Measurements from ENCODE around the gene ICE1.

ICE1 gene

DNA sequence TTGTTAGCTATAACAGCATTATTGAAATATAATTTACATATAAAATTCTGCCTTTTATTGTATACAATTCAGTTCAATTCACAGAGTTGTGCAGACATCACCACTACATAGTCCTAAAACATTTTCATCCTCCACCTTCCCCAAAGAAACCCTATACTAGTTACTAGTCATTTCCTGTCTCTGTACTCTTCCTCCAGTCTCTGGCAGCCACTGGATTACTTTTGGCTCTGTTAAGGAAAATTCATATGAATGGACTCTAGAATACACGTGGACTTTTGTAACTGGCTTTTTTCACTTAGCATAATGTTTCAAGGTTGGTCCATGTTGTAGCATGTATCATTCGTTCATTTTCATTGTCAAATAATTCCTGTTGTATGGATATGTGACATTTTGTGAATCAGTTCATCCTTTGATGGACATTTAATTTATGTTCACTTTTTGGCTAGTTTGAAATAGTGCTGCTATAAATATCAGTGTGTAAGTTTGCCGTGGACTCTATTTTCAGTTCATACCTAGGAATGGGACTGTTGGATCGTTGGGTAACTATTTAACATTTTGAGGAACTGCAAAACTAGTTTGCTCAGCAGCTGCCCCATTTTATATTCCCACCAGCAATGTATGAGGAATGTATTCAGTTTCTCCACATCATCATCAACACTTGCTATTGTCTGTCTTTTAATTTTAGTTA, 9.7 kb downstream of the ICE1 start:
- Histone ChIP-seq H3K4me1 (ENCODE audit: low read length) (peaks cover 5% of the 10 kb centered on the region; the same call in 1 of the 2 replicates), H3K9me3 (replicated peaks; ENCODE audit: insufficient read depth, low read length) (no peaks in the 10 kb centered on the region), H3K4me2 (ENCODE audit: low read depth, low read length) (no peak overlapping the region), H3F3A (ENCODE audit: insufficient read depth, low read length) (no peaks in the 10 kb centered on the region), H2AFZ (ENCODE audit: low read length) (no peak overlapping the region), H3K79me2 (ENCODE audit: low read length) (peaks cover 90% of the 10 kb centered on the region), H3K36me3 (replicated peaks; ENCODE audit: insufficient read depth, low read length) (no peaks in the 10 kb centered on the region), H3K27ac (ENCODE audit: low read length) (no peak overlapping the region), H4K20me1 (ENCODE audit: insufficient read depth, low read length) (no peaks in the 10 kb centered on the region), H3K9me2 (replicated peaks; ENCODE audit: insufficient read depth, low read length) (no peaks in the 10 kb centered on the region), H3K9ac (ENCODE audit: low read length) (no peak overlapping the region), H3K27me3 (replicated peaks; ENCODE audit: insufficient read depth, low read length) (no peaks in the 10 kb centered on the region), H3K4me3 (ENCODE audit: low read length) (no peak overlapping the region)
- no peak for DNase-seq
- TF ChIP-seq EZH2 (optimal IDR thresholded peaks at IDR 0.05; ENCODE audit: low read depth, low read length), result no peak
- TF ChIP-seq EZH2phosphoT487 (IDR thresholded peaks at IDR 0.05; ENCODE audit: low read length), result no peak
- TF ChIP-seq CTCF (IDR thresholded peaks at IDR 0.05; ENCODE audit: low read length), result no peak

DNA sequence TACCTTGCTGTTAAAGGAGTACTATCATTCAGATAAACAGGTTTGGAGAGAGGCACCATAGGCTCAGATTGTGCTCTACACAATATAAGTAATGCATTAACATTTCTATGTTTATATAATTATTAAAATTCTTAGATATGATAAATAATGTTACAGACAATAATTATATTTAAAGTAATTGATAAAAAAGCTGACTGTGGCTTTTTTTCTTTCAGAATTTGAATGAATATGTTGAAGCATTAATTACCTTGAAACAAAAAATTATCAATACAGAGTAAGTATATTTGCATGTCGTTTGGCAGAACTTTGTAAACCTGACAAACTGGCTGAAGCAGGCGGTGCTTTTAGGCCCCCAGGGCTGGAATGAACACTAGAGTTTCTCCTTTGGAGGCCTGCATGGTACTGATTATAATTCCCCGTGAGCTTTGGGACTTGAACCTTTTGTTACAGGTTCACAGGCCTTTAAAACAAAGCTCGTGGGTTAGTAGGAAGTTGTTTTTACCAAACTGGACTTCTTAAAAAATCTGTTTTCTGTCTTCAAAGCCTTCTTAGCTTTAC, 13.8 kb downstream of the ICE1 start:
- Histone ChIP-seq H3K4me2 (ENCODE audit: low read depth, low read length) (peak overlapping the region; percentile 72), H4K20me1 (ENCODE audit: insufficient read depth, low read length) (no peaks in the 10 kb centered on the region), H3K79me2 (ENCODE audit: low read length) (peaks cover 62% of the 10 kb centered on the region), H3K36me3 (replicated peaks; ENCODE audit: insufficient read depth, low read length) (no peaks in the 10 kb centered on the region; the same call in 1 of the 2 replicates), H2AFZ (ENCODE audit: low read length) (no peak overlapping the region), H3K27ac (ENCODE audit: low read length) (peak overlapping the region; percentile 52; the same call in 1 of the 2 replicates), H3K4me1 (ENCODE audit: low read length) (peaks cover 10% of the 10 kb centered on the region), H3K9me2 (replicated peaks; ENCODE audit: insufficient read depth, low read length) (no peaks in the 10 kb centered on the region), H3F3A (ENCODE audit: insufficient read depth, low read length) (no peaks in the 10 kb centered on the region), H3K9me3 (replicated peaks; ENCODE audit: insufficient read depth, low read length) (no peaks in the 10 kb centered on the region), H3K9ac (ENCODE audit: low read length) (no peak overlapping the region), H3K27me3 (replicated peaks; ENCODE audit: insufficient read depth, low read length) (no peaks in the 10 kb centered on the region), H3K4me3 (ENCODE audit: low read length) (no peak overlapping the region)
- DNase-seq, result no peak
- TF ChIP-seq CTCF (IDR thresholded peaks at IDR 0.05; ENCODE audit: low read length), result no peak
- no peak for TF ChIP-seq EZH2 (optimal IDR thresholded peaks at IDR 0.05; ENCODE audit: low read depth, low read length)
- no peak for TF ChIP-seq EZH2phosphoT487 (IDR thresholded peaks at IDR 0.05; ENCODE audit: low read length)

DNA sequence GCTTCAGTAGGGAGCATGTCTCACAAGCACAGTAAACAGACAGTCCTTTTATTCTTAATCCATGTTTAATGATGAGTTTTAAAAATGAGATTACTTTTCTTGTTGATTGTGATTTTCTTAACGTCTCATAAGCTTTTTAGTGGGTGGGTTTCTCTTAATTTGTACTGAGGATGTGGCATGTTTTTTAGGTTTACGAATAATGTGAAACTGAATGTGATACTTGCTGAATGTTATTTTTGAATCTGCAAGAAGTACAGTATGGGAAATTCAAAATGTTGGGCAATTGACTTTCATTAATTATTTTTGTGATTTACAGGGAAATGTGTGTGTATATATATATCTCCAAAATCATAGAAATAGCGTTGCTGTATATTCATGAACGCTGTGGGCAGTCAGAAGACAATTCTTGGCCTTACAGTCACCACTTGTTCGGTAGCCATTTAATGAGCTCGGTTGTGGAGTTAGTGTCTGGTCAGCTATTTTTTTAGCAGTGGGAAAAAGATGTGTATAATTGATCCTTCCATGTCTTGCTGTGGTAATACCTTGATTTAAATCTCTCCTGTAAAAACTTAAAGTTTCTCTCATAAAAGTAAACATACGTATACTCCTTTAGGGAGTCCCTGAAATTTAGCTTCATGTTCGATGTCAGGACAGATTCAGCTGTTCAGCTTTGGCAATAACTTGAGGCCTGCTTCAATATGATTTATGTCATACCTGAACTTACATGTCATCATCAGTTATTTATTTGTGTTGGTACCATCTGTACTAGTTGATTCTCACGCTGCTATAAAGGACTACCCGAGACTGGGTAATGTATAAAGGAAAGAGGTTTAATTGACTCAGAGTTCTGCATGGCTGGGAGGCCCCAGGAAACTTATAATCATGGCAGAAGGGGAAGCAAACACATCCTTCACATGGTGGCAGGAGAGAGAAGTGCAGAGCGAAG, 15.0 kb downstream of the ICE1 start:
- peak; percentile 43 for DNase-seq
- Histone ChIP-seq H3K27ac (ENCODE audit: low read length) (peak overlapping the region; percentile 52; the same call in 1 of the 2 replicates), H3K36me3 (replicated peaks; ENCODE audit: insufficient read depth, low read length) (no peaks in the 10 kb centered on the region; the same call in 1 of the 2 replicates), H4K20me1 (ENCODE audit: insufficient read depth, low read length) (no peaks in the 10 kb centered on the region), H3K9me3 (replicated peaks; ENCODE audit: insufficient read depth, low read length) (no peaks in the 10 kb centered on the region), H3K9me2 (replicated peaks; ENCODE audit: insufficient read depth, low read length) (no peaks in the 10 kb centered on the region), H2AFZ (ENCODE audit: low read length) (no peak overlapping the region), H3K4me2 (ENCODE audit: low read depth, low read length) (peak overlapping the region; percentile 72), H3K9ac (ENCODE audit: low read length) (peak overlapping the region; percentile 31; the same call in 1 of the 2 replicates), H3F3A (ENCODE audit: insufficient read depth, low read length) (no peaks in the 10 kb centered on the region), H3K4me1 (ENCODE audit: low read length) (peaks cover 10% of the 10 kb centered on the region), H3K27me3 (replicated peaks; ENCODE audit: insufficient read depth, low read length) (no peaks in the 10 kb centered on the region), H3K4me3 (ENCODE audit: low read length) (peak overlapping the region; percentile 42), H3K79me2 (ENCODE audit: low read length) (peaks cover 49% of the 10 kb centered on the region)
- TF ChIP-seq CTCF (IDR thresholded peaks at IDR 0.05; ENCODE audit: low read length) (no peak), EZH2phosphoT487 (IDR thresholded peaks at IDR 0.05; ENCODE audit: low read length) (no peak), EZH2 (optimal IDR thresholded peaks at IDR 0.05; ENCODE audit: low read depth, low read length) (no peak)

All from MM.1S (cell line).